ENCODE data around the gene RABGAP1L.

- TF ChIP-seq CTCF (IDR thresholded peaks at IDR 0.05) (no peak), POLR2AphosphoS5 (IDR thresholded peaks at IDR 0.05) (no peak), POLR2A (IDR thresholded peaks at IDR 0.05) (no peak), EP300 (IDR thresholded peaks at IDR 0.05) (no peak)
Observed at GRCh38 chr1:174963529-174964125, 804.3 kb downstream of the RABGAP1L start.
